GDM1 (cell line): ENCODE results near the gene PPARG.
"Not testable (repeated sequence)": the region's sequence is repeated elsewhere in the genome, so short reads cannot be mapped to it uniquely, and the experiment has no call there.

ENCODE experiments used
- DNase-seq: peaks from one replicate; lab custom pipeline; 2025; lab: John Stamatoyannopoulos, UW

PPARG gene

GRCh38 chr3:12460127-12460526 lies 171.3 kb downstream of the PPARG start:
- no peak for DNase-seq

DNA sequence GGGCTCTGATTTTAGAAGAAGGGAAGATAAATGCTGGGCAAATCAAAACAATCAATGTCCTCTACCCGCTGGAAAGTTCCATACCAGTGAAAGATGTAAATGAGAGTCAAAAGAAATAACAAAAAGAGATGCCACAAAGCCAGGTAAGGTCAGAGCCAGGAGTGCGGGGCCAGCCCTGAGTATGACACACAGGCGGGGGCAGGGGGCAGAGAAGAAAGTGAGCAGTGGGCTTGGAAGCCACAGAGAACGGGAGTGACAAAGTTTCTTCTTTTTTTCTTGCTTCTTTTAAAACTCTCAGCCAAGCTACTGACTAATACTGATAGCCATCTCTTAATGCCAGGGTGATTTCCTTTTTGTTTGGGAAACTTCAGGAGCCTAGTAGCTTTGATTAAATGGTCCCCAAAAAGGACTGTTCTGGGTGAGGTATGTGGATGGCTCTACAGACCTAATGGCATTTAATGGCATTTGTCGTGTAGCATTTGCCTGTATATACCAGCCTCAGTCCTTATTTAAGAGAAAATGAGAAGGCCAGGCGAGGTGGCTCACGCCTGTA lies 172.3 kb downstream of the PPARG start:
- DNase-seq = no peak

GRCh38 chr3:12462159-12462947 lies 173.5 kb downstream of the PPARG start:
- DNase-seq = no peak

GRCh38 chr3:12463686-12464085 lies 174.8 kb downstream of the PPARG start:
- DNase-seq = no peak

DNA sequence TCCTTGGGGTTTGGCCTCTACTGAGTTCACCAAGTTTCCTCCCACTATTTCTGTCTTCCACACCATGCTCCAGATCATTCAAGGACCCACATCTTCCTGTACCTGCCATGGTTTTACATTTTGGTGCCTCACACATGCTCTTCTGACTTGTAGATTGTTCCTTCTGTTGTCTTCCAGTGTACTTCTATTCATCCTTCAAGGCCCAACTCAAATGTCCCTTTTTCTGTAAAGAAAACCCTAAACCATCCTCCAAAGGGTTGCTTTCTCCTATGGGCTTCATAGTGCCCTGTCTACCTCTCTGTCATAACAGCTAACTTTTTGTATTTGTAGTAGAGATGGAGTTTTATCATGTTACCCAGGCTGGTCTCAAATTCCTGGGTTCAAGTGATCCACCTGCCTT lies 175.3 kb downstream of the PPARG start:
- no peak for DNase-seq

GRCh38 chr3:12465151-12465835 lies 176.4 kb downstream of the PPARG start:
- no peak for DNase-seq

GRCh38 chr3:12465836-12466225 lies 177.0 kb downstream of the PPARG start:
- no peak for DNase-seq

GRCh38 chr3:12467746-12468145 lies 178.9 kb downstream of the PPARG start:
- DNase-seq = no peak

DNA sequence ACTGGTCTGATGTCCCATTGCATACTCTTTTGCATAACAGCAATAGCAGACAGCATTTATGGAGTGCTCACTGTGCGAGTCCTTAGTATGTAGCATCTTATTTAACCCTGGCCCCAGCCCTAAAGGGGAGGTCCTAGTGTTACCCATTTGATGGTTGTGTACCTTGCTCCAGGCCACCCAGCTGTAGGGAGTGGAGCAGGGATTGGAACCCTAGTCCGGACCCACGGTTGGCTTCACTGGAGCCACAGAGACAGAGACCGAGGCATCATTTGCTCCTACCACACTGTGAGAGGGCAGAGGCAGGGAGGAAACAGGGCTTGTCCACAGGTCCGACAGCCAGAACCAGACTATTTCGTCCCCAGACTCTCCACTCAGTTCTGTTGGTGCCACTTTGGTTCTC lies 179.4 kb downstream of the PPARG start:
- DNase-seq = no peak

- DNase-seq = no peak
Observed at GRCh38 chr3:12468757-12469156, 179.9 kb downstream of the PPARG start.

- not testable (repeated sequence) for DNase-seq
Observed at GRCh38 chr3:12469222-12469621, 180.4 kb downstream of the PPARG start.

GRCh38 chr3:12470111-12470510 lies 181.2 kb downstream of the PPARG start:
- DNase-seq = no peak

GRCh38 chr3:12470680-12471079 lies 181.8 kb downstream of the PPARG start:
- no peak for DNase-seq

DNA sequence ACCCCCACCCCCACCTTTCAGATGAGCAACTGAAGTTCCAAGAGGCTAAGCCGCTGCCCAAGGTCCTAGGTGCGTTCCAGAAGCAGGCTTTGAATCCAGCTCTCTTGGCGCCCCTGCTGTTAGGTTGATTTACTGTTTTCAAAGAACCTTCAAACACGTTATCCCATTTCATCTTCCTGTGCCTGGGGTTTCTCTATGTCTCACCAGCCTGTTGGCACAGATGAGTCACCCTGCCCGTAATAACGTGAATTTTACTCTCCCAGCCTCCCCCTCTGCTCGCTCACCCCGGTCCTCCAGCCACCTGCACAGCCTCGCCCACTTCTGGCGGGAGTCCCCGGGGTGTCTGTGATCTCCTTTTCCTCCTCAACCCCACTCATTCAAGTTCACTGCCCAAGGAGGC lies 182.4 kb downstream of the PPARG start:
- DNase-seq = no peak

- no peak for DNase-seq
Observed at GRCh38 chr3:12472000-12472610, 183.2 kb downstream of the PPARG start.

GRCh38 chr3:12472796-12473195 lies 183.9 kb downstream of the PPARG start:
- DNase-seq = no peak

DNA sequence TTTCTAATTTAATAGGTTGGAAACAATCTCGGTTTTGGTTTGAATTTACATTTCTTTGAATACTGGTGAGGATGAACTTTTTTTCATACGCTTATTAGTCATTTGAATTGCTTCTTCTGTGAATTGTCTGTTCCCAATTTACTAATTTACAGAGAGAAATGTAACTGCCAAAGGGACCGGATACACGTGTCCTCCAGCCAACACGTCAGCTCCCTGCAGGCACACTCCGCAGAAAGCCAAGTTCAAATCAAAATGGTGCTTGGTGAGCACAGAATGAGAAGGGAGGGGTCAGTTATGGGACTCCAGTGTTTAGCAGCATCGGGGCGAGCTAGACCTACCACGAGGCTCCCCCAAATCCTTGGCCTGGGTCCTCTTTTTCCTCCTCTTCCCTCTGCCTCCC lies 184.6 kb downstream of the PPARG start:
- DNase-seq = no peak

GRCh38 chr3:12476238-12476897 lies 187.5 kb downstream of the PPARG start:
- no peak for DNase-seq

DNA sequence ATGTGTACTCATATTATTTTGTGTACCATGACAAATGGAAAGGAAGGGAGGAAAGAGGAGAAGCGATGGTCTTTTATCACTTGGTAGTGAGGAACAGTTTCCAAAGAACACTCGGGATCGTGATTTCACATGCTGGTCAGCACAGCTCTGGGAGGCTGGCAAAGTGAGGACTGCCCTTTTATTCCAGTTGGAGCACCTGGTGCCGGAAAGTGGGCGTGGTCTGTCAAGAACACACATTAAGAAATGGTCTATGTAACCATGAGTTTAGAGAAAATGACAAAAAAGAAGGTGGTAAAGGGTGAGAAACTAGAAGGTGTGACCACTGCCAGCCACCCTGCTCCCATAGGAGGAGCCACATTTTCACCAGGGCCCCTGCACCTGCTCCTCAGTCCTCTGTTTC lies 188.4 kb downstream of the PPARG start:
- no peak for DNase-seq

DNA sequence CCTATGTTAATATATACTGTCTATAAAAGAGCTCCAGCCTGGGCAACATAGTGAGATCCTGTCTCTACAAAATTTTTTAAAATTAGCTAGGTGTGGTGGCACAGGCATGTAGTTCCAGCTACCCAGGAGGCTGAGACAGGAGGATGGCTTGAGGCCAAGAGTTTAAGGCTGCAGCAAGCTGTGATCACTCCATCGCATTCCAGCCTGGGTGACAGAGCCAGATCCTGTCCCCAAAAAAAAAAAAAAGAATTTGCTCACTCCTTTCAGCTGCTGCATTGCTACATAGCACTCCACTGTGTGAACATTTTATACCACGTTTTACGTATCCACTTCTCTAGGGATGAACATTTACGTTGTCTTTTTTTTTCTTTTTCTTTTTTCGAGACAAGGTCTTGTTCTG lies 189.5 kb downstream of the PPARG start:
- DNase-seq = no peak

DNA sequence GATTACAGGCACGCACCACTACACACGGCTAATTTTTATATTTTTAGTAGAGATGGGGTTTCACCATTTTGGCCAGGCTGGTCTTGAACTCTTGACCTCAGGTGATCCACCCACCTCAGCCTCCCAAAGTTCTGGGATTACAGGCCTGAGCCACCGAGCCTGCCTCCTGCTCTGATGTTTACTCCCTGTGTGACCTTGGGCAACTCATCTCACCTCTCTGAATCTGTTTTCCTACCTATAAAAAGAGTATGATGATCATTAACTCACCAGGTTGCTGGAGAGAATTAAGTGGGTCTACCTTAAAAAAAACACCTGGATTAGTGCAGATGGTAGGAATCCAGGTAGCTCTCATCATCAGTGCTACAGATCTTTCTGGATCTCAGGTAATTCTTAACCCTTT lies 190.3 kb downstream of the PPARG start:
- not testable (repeated sequence) for DNase-seq

GRCh38 chr3:12479919-12480427 lies 191.1 kb downstream of the PPARG start:
- no peak for DNase-seq
